Activated naive CD4-positive, alpha-beta T cell treated with Interleukin-2 at 50 U/mL for 16 hours (primary cell): ENCODE measurements around the gene HADHB.
"Not testable (repeated sequence)": the region's sequence is repeated elsewhere in the genome, so short reads cannot be mapped to it uniquely, and the experiment has no call there.

ENCODE experiments used
- DNase-seq: peaks from one replicate; pipeline ENCODE4 v3.0.0-alpha.2; 2020

The HADHB gene

DNA sequence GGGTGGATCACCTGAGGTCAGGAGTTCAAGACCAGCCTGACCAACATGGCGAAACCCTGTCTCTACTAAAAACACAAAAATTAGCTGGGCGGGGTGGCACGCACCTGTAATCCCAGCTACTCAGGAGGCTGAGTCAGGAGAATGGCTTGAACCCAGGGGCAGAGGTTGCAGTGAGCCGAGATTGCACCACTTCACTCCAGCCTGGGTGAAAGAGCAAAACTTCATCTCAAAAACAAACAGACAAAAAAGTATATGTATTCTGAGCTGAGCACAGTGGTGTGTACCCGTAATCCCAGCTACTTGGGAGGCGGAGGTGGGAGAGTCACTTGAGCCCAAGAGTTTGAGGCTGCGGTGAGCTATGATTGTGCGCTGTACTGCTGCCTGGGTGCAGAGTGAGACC lies 86.6 kb downstream of the HADHB start:
- not testable (repeated sequence) for DNase-seq

DNA sequence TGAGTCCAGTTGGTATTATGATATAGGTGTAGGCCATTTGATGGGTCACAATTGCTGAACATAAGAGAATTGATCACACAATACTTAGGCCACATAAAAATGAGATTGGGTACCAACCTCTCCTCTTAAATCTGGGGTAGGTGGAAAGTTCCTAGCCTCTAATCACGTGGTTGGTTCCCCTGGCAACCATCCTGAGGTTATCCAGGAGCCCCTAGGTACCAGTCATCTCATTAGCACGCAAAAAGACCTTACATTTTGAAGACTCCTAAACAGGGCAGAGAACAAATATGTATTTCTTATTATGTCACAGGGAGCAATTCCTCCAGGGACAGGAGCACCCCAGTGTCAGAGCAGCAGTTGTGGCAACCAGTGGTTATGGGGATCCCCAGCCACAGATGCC lies 88.6 kb downstream of the HADHB start:
- no peak for DNase-seq

DNA sequence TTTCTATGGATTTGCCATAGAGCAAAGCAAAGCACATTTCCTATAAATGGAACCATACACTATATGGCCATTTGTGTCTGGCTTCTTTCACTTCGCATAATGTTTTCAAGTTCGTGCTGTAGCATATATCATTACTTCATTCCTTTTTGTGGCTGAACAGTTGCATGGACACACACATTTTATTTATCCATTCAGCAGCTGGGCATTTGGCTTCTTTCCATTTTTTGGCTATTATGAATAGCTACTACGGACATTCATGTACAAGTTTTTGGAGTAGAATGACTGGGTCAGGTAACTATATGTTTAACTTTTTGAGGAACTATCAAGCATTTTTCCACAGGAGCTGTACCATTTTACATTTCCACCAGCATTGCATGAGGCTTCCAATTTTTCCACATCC lies 90.5 kb downstream of the HADHB start:
- no peak for DNase-seq

DNA sequence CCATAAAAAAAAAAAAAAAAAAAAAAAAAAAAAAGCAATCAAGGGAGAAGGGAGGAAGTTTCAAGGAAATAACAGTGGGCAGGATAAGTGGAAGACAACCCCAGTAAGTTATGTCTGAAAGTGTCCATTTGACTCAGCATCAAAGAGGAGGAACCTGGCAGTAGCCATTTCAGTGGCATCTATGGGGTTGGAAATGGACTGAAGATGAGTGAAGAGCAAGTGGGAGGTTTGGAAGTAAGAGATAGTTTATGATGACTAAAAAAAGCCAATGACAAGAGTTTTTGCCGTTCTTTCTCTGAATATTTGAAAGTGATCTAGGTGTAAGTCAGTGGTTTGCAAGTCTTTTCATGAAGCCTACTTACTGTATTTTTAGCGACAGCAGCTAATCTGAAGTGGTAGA lies 92.0 kb downstream of the HADHB start:
- DNase-seq = no peak

DNA sequence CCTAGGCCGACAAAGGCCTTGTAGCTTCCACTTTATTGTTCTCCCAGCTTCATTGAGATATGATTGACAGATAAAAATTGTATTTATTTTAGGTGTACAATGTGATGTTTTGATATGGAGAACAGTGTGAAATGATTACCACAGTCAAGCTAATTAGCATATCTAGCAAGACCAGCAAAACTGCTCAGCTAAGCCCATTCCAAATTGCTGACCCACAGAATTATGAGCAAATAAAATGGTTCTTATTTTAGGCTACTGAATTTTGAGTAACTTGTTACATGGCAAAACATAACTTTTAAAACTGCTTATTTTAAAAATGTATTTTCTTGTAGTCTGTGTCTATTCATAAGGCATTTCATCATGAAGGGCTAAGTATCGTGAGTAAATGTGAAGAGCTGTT lies 92.6 kb downstream of the HADHB start:
- no peak for DNase-seq
